Fibroblast of the aortic adventitia (primary cell): Measurements from ENCODE around the gene FRAT2. TPM values are rescaled to one million over a fixed set of nuclear protein-coding genes. Genes with fewer than 3 reads are reported as not detected.

Experiments
- DNase-seq: peaks from one replicate; pipeline ENCODE4 v3.0.0-alpha.2; 2010; ENCODE audit warnings: low read depth
- H3K4me3 ChIP-seq: 2 replicates; pipeline ENCODE4 v1.5.1; 2011; ENCODE audit warnings: low read depth, mild to moderate bottlenecking, control low read depth, low read length, moderate library complexity
- CTCF ChIP-seq: IDR thresholded peaks from 2 replicates; pipeline ENCODE4 v1.5.1; 2011; ENCODE audit warnings: mild to moderate bottlenecking, low read length, control low read depth, inconsistent platforms; ENCODE audit not compliant: insufficient read depth
- total RNA-seq: library from RNA; depleted of rRNA; stranded (reverse); fragments of >200 nt; gene quantifications from 2 replicates; pipeline ENCODE4 v1.2.3, GENCODE V29; 2012; ENCODE audit warnings: low replicate concordance

Gene FRAT2
- total RNA-seq, 1 donor = 5.2 TPM

- DNase-seq = no peak
- TF ChIP-seq CTCF = no peak
Measured at GRCh38 chr10:97328646-97329453, 5.7 kb downstream of the FRAT2 start.

GRCh38 chr10:97327348-97328294 is 6.9 kb downstream of the FRAT2 start:
- DNase-seq = no peak
- no peak overlapping the region for H3K4me3 ChIP-seq
- no peak for TF ChIP-seq CTCF

More at GRCh38 chr10:97328646-97329453, 5.7 kb downstream of the FRAT2 start:
- no peak overlapping the region for H3K4me3 ChIP-seq

- DNase-seq = no peak
- no peak for TF ChIP-seq CTCF
- H3K4me3 ChIP-seq = no peak overlapping the region
Measured at GRCh38 chr10:97325754-97326153, 8.8 kb downstream of the FRAT2 start.

- no peak for DNase-seq
- TF ChIP-seq CTCF = no peak
- H3K4me3 ChIP-seq = no peak overlapping the region
Measured at GRCh38 chr10:97323501-97323900, 11.0 kb downstream of the FRAT2 start.

- no peak for DNase-seq
- no peak for TF ChIP-seq CTCF
- H3K4me3 ChIP-seq = no peak overlapping the region
Measured at GRCh38 chr10:97321804-97322190, 12.7 kb downstream of the FRAT2 start.

GRCh38 chr10:97321032-97321803 is 13.3 kb downstream of the FRAT2 start:
- peak overlapping the region; percentile 81 for H3K4me3 ChIP-seq
- DNase-seq = no peak
- no peak for TF ChIP-seq CTCF
